Measurements from ENCODE around the gene NOP9. TPM values are rescaled to one million over a fixed set of nuclear protein-coding genes. Genes with fewer than 3 reads are reported as not detected.

NOP9 gene
- total RNA-seq, 2 experiments from 2014 or later, result 25.9 to 27.5 TPM

DNA sequence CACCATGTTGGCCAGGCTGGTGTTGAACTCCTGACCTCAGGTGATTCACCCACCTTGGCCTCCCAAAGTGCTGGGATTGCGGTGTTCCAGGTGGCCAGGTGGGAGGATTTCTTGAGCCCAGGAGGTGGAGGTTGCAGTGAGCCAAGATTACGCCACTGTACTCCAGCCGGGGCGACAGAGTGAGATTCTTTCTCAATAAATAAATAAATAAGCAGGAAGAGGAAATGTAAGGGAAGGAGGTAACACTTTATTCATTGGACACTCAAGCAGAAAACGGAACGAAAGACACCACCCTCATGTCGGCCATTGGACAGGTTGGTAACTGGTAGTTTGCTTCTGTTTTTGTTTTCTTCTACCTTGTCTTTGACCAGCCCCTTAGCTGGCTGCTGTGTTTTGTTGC, 55.4 kb downstream of the NOP9 start:
- intact Hi-C loops (cut with DNase I, micrococcal nuclease), result no loop called here
- H3K9me3 Mint-ChIP-seq, result no peaks in the 10 kb centered on the region
- ChIA-PET CTCF (interaction anchor here (1.1 kb wide), 1 partner anchor 12 kb away, joined by 3 read pairs; no protein-coding TSS in a partner anchor), POLR2A (no interaction called here)
- Histone ChIP-seq H3K36me3 (ENCODE audit: insufficient read depth, low read length) (no peaks in the 10 kb centered on the region), H3K27ac (ENCODE audit: low read depth in 1 of 2, low read length in 2 of 2) (no peak overlapping the region), H3K4me1 (ENCODE audit: insufficient read depth, low read length) (no peaks in the 10 kb centered on the region), H3K4me3 (ENCODE audit: low read length) (no peak overlapping the region), H3K9me3 (ENCODE audit: control insufficient read depth in 1 of 2, insufficient read depth in 1 of 2, low read length in 2 of 2) (peaks cover 0 to 2% of the 10 kb centered on the region in 2 experiments), H3K27me3 (ENCODE audit: control insufficient read depth in 1 of 2, insufficient read depth in 2 of 2, low read length in 2 of 2) (peaks cover 20 to 29% of the 10 kb centered on the region in 2 experiments)
- no peaks in the 10 kb centered on the region for H3K36me3 Mint-ChIP-seq (ENCODE audit: low read depth)
- no peak overlapping the region for H3K27ac Mint-ChIP-seq
- TF ChIP-seq, protein P1, sequence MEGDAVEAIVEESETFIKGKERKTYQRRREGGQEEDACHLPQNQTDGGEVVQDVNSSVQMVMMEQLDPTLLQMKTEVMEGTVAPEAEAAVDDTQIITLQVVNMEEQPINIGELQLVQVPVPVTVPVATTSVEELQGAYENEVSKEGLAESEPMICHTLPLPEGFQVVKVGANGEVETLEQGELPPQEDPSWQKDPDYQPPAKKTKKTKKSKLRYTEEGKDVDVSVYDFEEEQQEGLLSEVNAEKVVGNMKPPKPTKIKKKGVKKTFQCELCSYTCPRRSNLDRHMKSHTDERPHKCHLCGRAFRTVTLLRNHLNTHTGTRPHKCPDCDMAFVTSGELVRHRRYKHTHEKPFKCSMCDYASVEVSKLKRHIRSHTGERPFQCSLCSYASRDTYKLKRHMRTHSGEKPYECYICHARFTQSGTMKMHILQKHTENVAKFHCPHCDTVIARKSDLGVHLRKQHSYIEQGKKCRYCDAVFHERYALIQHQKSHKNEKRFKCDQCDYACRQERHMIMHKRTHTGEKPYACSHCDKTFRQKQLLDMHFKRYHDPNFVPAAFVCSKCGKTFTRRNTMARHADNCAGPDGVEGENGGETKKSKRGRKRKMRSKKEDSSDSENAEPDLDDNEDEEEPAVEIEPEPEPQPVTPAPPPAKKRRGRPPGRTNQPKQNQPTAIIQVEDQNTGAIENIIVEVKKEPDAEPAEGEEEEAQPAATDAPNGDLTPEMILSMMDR (IDR thresholded peaks at IDR 0.05), result no peak
- H3K4me3 Mint-ChIP-seq, result no peak overlapping the region
- peaks cover 55% of the 10 kb centered on the region for H3K27me3 Mint-ChIP-seq
- DNase-seq (no peak), ATAC-seq (ENCODE audit: poor library complexity) (no peak)
- no peaks in the 10 kb centered on the region for H3K4me1 Mint-ChIP-seq (ENCODE audit: low read depth)

DNA sequence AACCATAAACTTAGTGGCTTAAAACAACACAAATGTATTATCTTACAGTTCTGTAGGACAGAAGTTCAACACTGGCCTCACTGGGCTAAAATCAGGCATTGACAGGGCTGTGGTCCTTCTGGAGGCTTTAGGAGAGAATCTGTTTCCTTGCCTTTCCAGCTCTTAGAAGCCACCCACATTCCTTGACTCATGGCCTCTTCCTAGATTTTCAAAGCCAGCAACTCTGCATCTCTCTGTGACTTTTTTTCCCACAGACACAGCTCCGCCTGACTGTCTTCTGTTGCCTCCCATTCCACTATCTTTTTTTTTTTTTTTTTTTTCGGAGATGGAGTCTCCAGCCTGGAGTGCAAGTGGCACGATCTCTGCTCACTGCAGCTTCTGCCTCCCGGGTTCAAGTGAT, 56.6 kb downstream of the NOP9 start:
- Histone ChIP-seq H3K36me3 (ENCODE audit: insufficient read depth, low read length) (no peaks in the 10 kb centered on the region), H3K27ac (ENCODE audit: low read depth in 1 of 2, low read length in 2 of 2) (no peak overlapping the region), H3K27me3 (ENCODE audit: control insufficient read depth in 1 of 2, insufficient read depth in 2 of 2, low read length in 2 of 2) (peaks cover 28 to 29% of the 10 kb centered on the region in 2 experiments), H3K9me3 (ENCODE audit: control insufficient read depth in 1 of 2, insufficient read depth in 1 of 2, low read length in 2 of 2) (peaks cover 0 to 5% of the 10 kb centered on the region in 2 experiments), H3K4me1 (ENCODE audit: insufficient read depth, low read length) (no peaks in the 10 kb centered on the region), H3K4me3 (ENCODE audit: low read length) (no peak overlapping the region)
- no peaks in the 10 kb centered on the region for H3K9me3 Mint-ChIP-seq
- ChIA-PET POLR2A (no interaction called here), CTCF (no interaction called here)
- H3K4me3 Mint-ChIP-seq, result no peak overlapping the region
- TF ChIP-seq, protein P1 (IDR thresholded peaks at IDR 0.05), result no peak
- no peaks in the 10 kb centered on the region for H3K4me1 Mint-ChIP-seq (ENCODE audit: low read depth)
- H3K36me3 Mint-ChIP-seq (ENCODE audit: low read depth), result no peaks in the 10 kb centered on the region
- ATAC-seq (ENCODE audit: poor library complexity), result no peak
- peaks cover 50% of the 10 kb centered on the region for H3K27me3 Mint-ChIP-seq
- DNase-seq, result no peak
- intact Hi-C loops (cut with DNase I, micrococcal nuclease), result no loop called here
- no peak overlapping the region for H3K27ac Mint-ChIP-seq

Other genes with a start within 250 kb of the NOP9 start
- under 1 TPM; 0.05 to 0.11 TPM for gene CARMIL3, start 247.8 kb upstream of the NOP9 start, total RNA-seq
- gene CPNE6, start 228.3 kb upstream of the NOP9 start, total RNA-seq, result not detected
- 1 to 10 TPM; 5.2 to 7.4 TPM for gene PCK2, start 205.5 kb upstream of the NOP9 start, total RNA-seq
- gene DCAF11, start 185.1 kb upstream of the NOP9 start, total RNA-seq, result 10 to 100 TPM; 74.8 to 75.3 TPM
- gene NRL, start 184.9 kb upstream of the NOP9 start, total RNA-seq, result 1 to 10 TPM; 1.6 to 1.9 TPM
- gene FITM1, start 169.2 kb upstream of the NOP9 start, total RNA-seq, result 1 to 10 TPM; 1.5 to 1.7 TPM
- gene PSME1, start 163.7 kb upstream of the NOP9 start, total RNA-seq, result 100 to 1,000 TPM; 166 to 171 TPM
- gene EMC9, start 158.3 kb upstream of the NOP9 start, total RNA-seq, result 10 to 100 TPM; 11.8 to 13.1 TPM
- gene PSME2, start 153.2 kb upstream of the NOP9 start, total RNA-seq, result 10 to 100 TPM; 81.7 to 83.2 TPM
- gene RNF31, start 152.4 kb upstream of the NOP9 start, total RNA-seq, result 10 to 100 TPM; 46.0 to 57.8 TPM
- gene IRF9, start 138.6 kb upstream of the NOP9 start, total RNA-seq, result 100 to 1,000 TPM; 248 to 262 TPM
- 100 to 1,000 TPM; 105 to 107 TPM for gene REC8, start 127.8 kb upstream of the NOP9 start, total RNA-seq
- gene IPO4, start 111.0 kb upstream of the NOP9 start, total RNA-seq, result 10 to 100 TPM; 36.6 to 37.9 TPM
- gene TM9SF1, start 104.4 kb upstream of the NOP9 start, total RNA-seq, result 10 to 100 TPM; 12.9 to 13.0 TPM
- under 1 TPM; 0.30 to 0.64 TPM for gene TSSK4, start 94.2 kb upstream of the NOP9 start, total RNA-seq
- gene CHMP4A, start 86.4 kb upstream of the NOP9 start, total RNA-seq, result 10 to 100 TPM; 73.4 to 80.1 TPM
- 1 to 10 TPM; 3.2 to 3.7 TPM for gene MDP1, start 83.8 kb upstream of the NOP9 start, total RNA-seq
- 10 to 100 TPM; 42.0 to 43.5 TPM for gene NEDD8, start 67.5 kb upstream of the NOP9 start, total RNA-seq
- gene GMPR2, start 66.9 kb upstream of the NOP9 start, total RNA-seq, result 10 to 100 TPM; 22.2 to 24.8 TPM
- gene TINF2, start 57.2 kb upstream of the NOP9 start, total RNA-seq, result 100 to 1,000 TPM; 110 to 113 TPM
- 1 to 10 TPM; 3.5 to 3.9 TPM for gene TGM1, start 36.7 kb upstream of the NOP9 start, total RNA-seq
- gene RABGGTA, start 28.3 kb upstream of the NOP9 start, total RNA-seq, result 10 to 100 TPM; 52.3 to 55.2 TPM
- 10 to 100 TPM; 21.5 to 23.5 TPM for gene DHRS1, start 70 bp upstream of the NOP9 start, total RNA-seq
- gene CIDEB, start 8.1 kb downstream of the NOP9 start, total RNA-seq, result 1 to 10 TPM; 7.4 to 9.2 TPM
- 10 to 100 TPM; 16.4 to 18.2 TPM for gene LTB4R2, start 10.3 kb downstream of the NOP9 start, total RNA-seq
- gene LTB4R, start 11.7 kb downstream of the NOP9 start, total RNA-seq, result 10 to 100 TPM; 15.6 to 18.3 TPM
- 1 to 10 TPM; 4.7 to 5.9 TPM for gene ADCY4, start 35.2 kb downstream of the NOP9 start, total RNA-seq
- 10 to 100 TPM; 18.1 to 18.9 TPM for gene RIPK3, start 40.1 kb downstream of the NOP9 start, total RNA-seq
- not detected for gene NFATC4, start 68.3 kb downstream of the NOP9 start, total RNA-seq
- gene NYNRIN, start 99.2 kb downstream of the NOP9 start, total RNA-seq, result under 1 TPM; 0.08 to 0.25 TPM
- 1 to 10 TPM; 1.6 to 1.7 TPM for gene CBLN3, start 129.8 kb downstream of the NOP9 start, total RNA-seq
- 100 to 1,000 TPM; 170 to 173 TPM for gene KHNYN, start 130.1 kb downstream of the NOP9 start, total RNA-seq
- 10 to 100 TPM; 71.7 to 74.7 TPM for gene SDR39U1, start 142.9 kb downstream of the NOP9 start, total RNA-seq
- not detected for gene CMA1, start 208.4 kb downstream of the NOP9 start, total RNA-seq